ENCODE data around the gene DNAH2.

The DNAH2 gene

GRCh38 chr17:7881276-7882054 is 163.9 kb downstream of the DNAH2 start:
- no peak for DNase-seq

- no peak for DNase-seq
Measured at GRCh38 chr17:7882068-7882467, 164.5 kb downstream of the DNAH2 start.

- no peak for DNase-seq
Measured at GRCh38 chr17:7882629-7883028, 165.1 kb downstream of the DNAH2 start.
